PC-9 (cell line): ENCODE measurements around the gene PRDM4.

Experiments used
- CTCF ChIP-seq: fragments of 200-600 bp; sonication (generic); conservative IDR thresholded peaks from 2 replicates; pipeline ENCODE4 v1.6.1; 2017; ENCODE audit warnings: mixed run types, antibody characterized with exemption, mild to moderate bottlenecking, moderate library complexity
- EZH2 ChIP-seq: fragments of 200-600 bp; sonication (generic); IDR thresholded peaks from 2 replicates; pipeline ENCODE4 v1.8.0; 2017; ENCODE audit warnings: antibody characterized with exemption, low read depth

GRCh38 chr12:107730618-107731341 lies 30.2 kb downstream of the PRDM4 start:
- no peak for TF ChIP-seq CTCF
- TF ChIP-seq EZH2: no peak
